ENCODE results near the gene PRR14.

Gene PRR14

DNA sequence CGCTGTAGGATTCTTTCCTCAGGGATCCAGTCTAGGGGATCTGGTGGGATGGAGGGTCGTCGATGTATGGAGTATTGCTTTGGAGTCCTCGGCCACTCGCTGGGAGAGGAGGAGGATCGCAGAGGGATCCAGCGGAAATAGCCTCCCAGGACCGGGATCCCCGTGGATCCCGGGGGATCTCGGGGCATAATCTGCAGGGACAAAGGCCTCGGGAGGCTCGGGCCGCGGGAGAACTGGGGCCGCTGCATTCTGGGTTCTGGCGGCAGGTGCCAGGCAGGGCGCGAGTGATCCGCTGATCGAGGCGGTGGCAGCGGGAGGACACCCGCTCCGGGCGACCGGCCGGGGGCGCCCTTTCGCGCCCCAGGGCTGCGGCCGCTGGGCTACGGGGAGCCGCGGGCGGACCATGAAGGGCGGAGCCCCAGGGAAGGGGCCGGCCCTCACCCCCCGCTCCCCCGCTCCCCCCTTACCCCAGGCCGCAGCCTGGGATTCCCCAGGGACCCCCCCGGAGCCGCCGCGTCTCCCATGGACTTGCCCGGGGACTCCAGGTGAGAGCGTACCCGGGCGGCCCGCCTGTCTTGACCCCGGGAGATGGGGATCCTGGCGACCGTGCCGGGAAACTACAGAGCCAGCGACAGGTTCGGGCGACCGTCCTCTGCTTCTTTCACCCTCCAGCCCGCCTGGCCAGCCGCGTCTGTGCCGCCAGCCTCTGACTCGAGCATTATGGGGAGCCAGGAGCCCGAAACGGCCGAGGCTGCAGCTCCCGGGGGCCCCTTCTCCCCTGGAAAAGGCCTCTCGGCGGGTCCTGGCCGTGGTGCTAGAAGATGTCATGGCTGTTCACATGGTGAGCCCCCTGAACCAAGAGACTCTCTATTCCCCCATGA is 604 bp downstream of the PRR14 start:
- Histone ChIP-seq H3K4me3 (ENCODE audit: insufficient read depth, low read depth, low read length, poor library complexity, severe bottlenecking) (peak overlapping the region; percentile 97), H3K27ac (ENCODE audit: insufficient read depth, low read length, poor library complexity, severe bottlenecking) (peak overlapping the region; percentile 91), H3K4me1 (ENCODE audit: control insufficient read depth, insufficient read depth, low read length, poor library complexity, severe bottlenecking) (peaks cover 9% of the 10 kb centered on the region), H3K27me3 (replicated peaks; ENCODE audit: control insufficient read depth, insufficient read depth, low read length, poor library complexity, severe bottlenecking) (no peaks in the 10 kb centered on the region), H3K36me3 (ENCODE audit: control insufficient read depth, insufficient read depth, low read length) (peaks cover 39% of the 10 kb centered on the region), H3K9me3 (ENCODE audit: control insufficient read depth, low read length) (no peaks in the 10 kb centered on the region)
- peak; percentile 72 to 82 (median 77) for DNase-seq

DNA sequence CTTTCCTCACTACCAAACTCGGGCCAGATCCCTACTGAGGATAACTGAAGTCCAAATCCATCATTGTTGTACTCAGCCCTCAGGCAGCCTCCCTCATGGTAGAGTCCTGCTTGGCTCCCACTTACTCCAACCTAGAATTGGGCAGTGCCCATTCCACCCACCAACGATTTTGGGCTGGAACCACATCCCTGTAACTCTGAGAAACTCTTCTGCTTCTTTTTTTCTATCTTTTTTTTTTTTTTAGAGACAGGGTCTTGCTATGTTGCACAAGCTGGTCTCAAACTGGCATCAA is 1.2 kb downstream of the PRR14 start:
- Histone ChIP-seq H3K4me1 (ENCODE audit: control insufficient read depth, insufficient read depth, low read length, poor library complexity, severe bottlenecking) (peaks cover 10% of the 10 kb centered on the region), H3K4me3 (ENCODE audit: insufficient read depth, low read depth, low read length, poor library complexity, severe bottlenecking) (peak overlapping the region; percentile 97), H3K9me3 (ENCODE audit: control insufficient read depth, low read length) (no peaks in the 10 kb centered on the region), H3K27me3 (replicated peaks; ENCODE audit: control insufficient read depth, insufficient read depth, low read length, poor library complexity, severe bottlenecking) (no peaks in the 10 kb centered on the region), H3K36me3 (ENCODE audit: control insufficient read depth, insufficient read depth, low read length) (peaks cover 41% of the 10 kb centered on the region), H3K27ac (ENCODE audit: insufficient read depth, low read length, poor library complexity, severe bottlenecking) (peak overlapping the region; percentile 91)
- no peak for DNase-seq

DNA sequence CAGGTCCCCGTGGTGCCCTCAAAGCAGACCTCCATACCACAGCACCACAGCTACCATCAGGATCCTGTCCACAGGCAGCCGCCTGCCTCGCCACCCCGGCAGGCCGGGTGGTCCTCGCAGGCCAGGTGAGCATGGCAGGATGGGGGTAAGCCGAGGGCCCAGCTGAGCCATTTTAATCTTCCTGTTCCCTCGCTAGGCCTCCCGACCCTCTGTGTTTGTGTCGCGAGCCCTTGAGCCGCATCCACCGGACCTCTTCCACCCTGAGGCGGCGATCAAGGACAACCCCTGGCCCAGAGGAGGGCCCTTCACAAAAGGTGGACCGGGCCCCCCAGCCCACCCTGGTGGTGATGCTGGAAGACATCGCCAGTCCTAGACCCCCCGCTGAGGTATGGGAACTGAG is 2.0 kb downstream of the PRR14 start:
- peaks cover 41% of the 10 kb centered on the region for H3K36me3 ChIP-seq (ENCODE audit: control insufficient read depth, insufficient read depth, low read length)

DNA sequence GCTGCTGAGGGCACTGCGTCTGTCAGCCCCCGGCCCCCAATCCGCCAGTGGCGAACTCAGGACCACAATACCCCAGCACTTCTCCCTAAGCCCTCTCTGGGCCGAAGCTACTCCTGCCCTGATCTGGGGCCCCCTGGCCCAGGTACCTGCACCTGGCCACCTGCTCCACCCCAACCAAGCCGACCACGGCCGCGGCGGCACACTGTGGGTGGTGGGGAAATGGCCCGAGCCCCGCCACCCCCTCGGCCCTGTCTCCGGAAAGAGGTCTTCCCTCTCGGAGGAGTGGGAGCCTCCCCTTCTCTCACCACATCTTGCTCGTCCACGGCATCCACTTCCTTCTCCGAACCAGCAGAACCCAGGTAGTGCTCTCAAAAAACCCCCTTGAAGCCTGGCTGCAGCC is 4.1 kb downstream of the PRR14 start:
- H3K36me3 ChIP-seq (ENCODE audit: control insufficient read depth, insufficient read depth, low read length) = peaks cover 41% of the 10 kb centered on the region
- no peaks in the 10 kb centered on the region for H3K9me3 ChIP-seq (ENCODE audit: control insufficient read depth, low read length)
- no peak for DNase-seq
- peaks cover 17% of the 10 kb centered on the region for H3K4me1 ChIP-seq (ENCODE audit: control insufficient read depth, insufficient read depth, low read length, poor library complexity, severe bottlenecking)
- no peak overlapping the region for H3K4me3 ChIP-seq (ENCODE audit: insufficient read depth, low read depth, low read length, poor library complexity, severe bottlenecking)
- H3K27me3 ChIP-seq (replicated peaks; ENCODE audit: control insufficient read depth, insufficient read depth, low read length, poor library complexity, severe bottlenecking) = no peaks in the 10 kb centered on the region
- no peak overlapping the region for H3K27ac ChIP-seq (ENCODE audit: insufficient read depth, low read length, poor library complexity, severe bottlenecking)

More for the DNA sequence above, 2.0 kb downstream of the PRR14 start:
- DNase-seq = no peak
- H3K4me1 ChIP-seq (ENCODE audit: control insufficient read depth, insufficient read depth, low read length, poor library complexity, severe bottlenecking) = peaks cover 17% of the 10 kb centered on the region
- H3K27ac ChIP-seq (ENCODE audit: insufficient read depth, low read length, poor library complexity, severe bottlenecking) = peak overlapping the region; percentile 91
- H3K4me3 ChIP-seq (ENCODE audit: insufficient read depth, low read depth, low read length, poor library complexity, severe bottlenecking) = no peak overlapping the region
- no peaks in the 10 kb centered on the region for H3K27me3 ChIP-seq (replicated peaks; ENCODE audit: control insufficient read depth, insufficient read depth, low read length, poor library complexity, severe bottlenecking)
- no peaks in the 10 kb centered on the region for H3K9me3 ChIP-seq (ENCODE audit: control insufficient read depth, low read length)

DNA sequence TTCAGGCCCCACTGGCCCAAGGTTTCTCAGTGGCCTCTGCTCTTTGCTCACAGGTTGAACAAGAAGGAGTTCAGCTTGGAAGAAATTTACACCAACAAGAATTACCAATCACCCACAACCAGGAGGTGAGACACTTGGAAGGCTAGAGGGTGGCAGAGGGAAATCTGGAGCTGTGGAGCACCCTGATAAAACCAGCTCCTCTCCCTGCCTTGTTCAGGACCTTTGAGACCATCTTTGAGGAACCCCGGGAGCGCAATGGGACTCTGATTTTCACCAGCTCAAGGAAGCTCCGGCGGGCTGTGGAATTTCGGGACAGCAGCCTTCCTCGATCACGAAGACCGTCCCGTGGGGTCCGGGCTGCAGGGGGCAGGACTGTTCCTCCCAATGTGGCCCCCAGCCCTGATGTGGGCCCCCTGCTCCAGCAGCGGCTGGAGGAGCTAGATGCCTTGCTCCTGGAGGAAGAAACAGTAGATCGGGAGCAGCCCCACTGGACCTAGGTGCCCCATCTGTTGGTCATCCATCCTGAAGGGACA is 5.1 kb downstream of the PRR14 start:
- Histone ChIP-seq H3K27me3 (replicated peaks; ENCODE audit: control insufficient read depth, insufficient read depth, low read length, poor library complexity, severe bottlenecking) (no peaks in the 10 kb centered on the region), H3K9me3 (ENCODE audit: control insufficient read depth, low read length) (no peaks in the 10 kb centered on the region), H3K4me1 (ENCODE audit: control insufficient read depth, insufficient read depth, low read length, poor library complexity, severe bottlenecking) (peaks cover 27% of the 10 kb centered on the region), H3K27ac (ENCODE audit: insufficient read depth, low read length, poor library complexity, severe bottlenecking) (no peak overlapping the region), H3K4me3 (ENCODE audit: insufficient read depth, low read depth, low read length, poor library complexity, severe bottlenecking) (no peak overlapping the region), H3K36me3 (ENCODE audit: control insufficient read depth, insufficient read depth, low read length) (peaks cover 41% of the 10 kb centered on the region)
- DNase-seq = no peak

DNA sequence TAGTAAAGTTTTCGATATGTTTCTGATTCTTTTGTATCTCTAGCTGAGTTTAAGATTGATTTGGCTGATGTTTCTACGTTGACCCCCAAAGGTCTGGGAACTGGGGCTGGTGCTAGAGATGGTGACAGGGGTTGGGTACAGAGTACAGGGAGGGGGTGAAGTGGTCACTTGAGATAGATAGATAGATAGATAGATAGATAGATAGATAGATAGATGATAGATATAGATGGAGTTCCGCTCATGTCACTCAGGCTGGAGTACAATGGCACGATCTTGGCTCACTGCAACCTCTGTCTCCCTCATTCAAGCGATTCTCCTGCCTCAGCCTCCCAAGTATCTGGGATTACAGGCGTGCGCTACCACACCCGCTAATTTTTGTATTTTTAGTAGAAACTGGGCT is 5.6 kb downstream of the PRR14 start:
- no peak overlapping the region for H3K27ac ChIP-seq (ENCODE audit: insufficient read depth, low read length, poor library complexity, severe bottlenecking)
- no peaks in the 10 kb centered on the region for H3K27me3 ChIP-seq (replicated peaks; ENCODE audit: control insufficient read depth, insufficient read depth, low read length, poor library complexity, severe bottlenecking)
- no peak for DNase-seq
- no peaks in the 10 kb centered on the region for H3K9me3 ChIP-seq (ENCODE audit: control insufficient read depth, low read length)
- H3K4me1 ChIP-seq (ENCODE audit: control insufficient read depth, insufficient read depth, low read length, poor library complexity, severe bottlenecking) = peaks cover 32% of the 10 kb centered on the region
- H3K4me3 ChIP-seq (ENCODE audit: insufficient read depth, low read depth, low read length, poor library complexity, severe bottlenecking) = no peak overlapping the region
- H3K36me3 ChIP-seq (ENCODE audit: control insufficient read depth, insufficient read depth, low read length) = peaks cover 45% of the 10 kb centered on the region

DNA sequence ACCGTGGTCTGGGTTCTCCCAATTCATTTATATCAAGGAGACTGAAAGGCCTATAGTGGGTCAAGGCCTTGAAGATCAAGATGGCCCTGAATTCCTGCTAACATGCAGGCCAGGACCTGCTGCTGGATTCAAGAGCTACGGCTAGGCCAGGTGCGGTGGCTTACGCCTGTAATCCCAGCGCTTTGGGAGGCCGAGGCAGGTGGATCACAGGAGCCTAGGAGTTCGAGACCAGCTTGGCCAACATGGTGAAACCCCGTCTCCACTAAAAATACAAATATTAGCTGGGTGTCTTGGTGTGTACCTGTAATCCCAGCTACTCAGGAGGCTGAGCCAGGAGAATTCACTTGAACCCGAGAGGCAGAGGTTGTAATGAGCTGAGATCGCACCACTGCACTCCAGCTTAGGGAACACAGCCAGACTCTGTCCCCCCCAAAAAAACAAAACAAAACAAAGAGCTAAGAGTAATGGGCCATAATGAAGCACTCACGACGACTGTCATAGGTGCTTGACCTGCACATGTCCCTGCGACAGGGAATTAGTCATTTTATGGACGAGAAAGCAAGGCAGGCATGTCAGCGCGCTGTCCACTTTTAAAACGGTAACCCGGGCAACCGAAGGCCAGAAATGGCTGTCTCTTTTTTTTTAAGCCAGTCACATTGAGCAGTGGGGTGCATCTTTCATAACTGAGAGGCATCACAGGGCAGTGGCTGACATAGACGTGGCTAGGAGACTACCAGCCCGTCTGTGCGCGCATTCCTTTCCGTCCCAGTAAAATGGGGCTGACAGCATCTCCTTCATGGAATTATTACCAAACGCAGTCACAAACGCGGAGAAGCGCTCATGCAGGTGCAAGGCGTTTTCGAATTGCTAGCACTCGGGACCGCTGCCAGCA is 6.5 kb downstream of the PRR14 start:
- Histone ChIP-seq H3K9me3 (ENCODE audit: control insufficient read depth, low read length) (no peaks in the 10 kb centered on the region), H3K4me1 (ENCODE audit: control insufficient read depth, insufficient read depth, low read length, poor library complexity, severe bottlenecking) (peaks cover 35% of the 10 kb centered on the region), H3K36me3 (ENCODE audit: control insufficient read depth, insufficient read depth, low read length) (peaks cover 51% of the 10 kb centered on the region), H3K4me3 (ENCODE audit: insufficient read depth, low read depth, low read length, poor library complexity, severe bottlenecking) (peak overlapping the region; percentile 11), H3K27ac (ENCODE audit: insufficient read depth, low read length, poor library complexity, severe bottlenecking) (peak overlapping the region; percentile 66), H3K27me3 (replicated peaks; ENCODE audit: control insufficient read depth, insufficient read depth, low read length, poor library complexity, severe bottlenecking) (no peaks in the 10 kb centered on the region)
- no peak for DNase-seq

DNA sequence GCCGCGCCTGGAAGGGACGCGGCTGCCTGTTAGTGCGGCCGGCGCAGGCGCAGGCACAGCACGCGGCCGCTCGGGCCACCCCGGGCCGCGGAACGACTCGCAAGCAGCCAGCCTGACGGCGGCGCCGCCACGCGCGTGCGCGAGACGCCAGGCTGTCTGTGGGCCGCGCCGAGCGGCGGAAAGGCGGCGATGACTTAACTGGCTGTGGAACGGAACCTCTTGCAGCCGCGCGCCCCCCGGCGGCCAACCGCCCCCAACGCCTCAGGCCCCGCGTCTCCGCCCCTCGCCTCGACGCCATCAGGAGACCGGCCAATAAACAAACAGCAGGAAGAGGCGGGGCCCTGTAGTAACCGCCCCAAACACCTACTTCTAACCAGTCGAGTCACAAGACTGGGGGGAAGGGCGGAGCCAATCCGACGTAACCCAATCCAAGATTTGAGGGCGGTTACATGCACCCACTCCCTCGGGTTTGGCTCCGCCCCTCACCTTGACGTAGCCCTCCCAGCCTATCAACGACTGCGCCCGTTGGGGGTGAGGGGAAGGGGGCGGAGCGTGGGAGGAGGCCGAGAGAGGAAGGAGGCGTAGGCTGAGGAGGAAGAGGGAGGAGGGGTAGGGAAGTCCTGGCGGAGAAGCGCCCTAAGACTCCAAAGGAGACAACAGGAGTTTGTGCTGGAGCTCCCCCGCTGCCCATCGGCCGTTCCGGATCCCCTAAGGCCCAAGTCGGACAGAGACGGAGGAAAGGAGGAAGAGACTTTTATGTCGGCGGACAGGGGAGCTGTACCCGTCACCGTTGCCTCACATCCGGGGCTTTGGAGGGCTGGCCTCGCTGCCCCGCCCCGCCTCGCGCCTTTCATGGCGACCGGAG is 7.3 kb downstream of the PRR14 start, which contains the start of gene FBRS:
Gene FBRS, plus strand, starts transcription at position 566 of the 865 bp plus-strand sequence. CDS start 1,088 bp downstream, outside the sequence.
- peak; percentile 100 for DNase-seq
- H3K9me3 ChIP-seq (ENCODE audit: control insufficient read depth, low read length) = no peaks in the 10 kb centered on the region
- H3K27me3 ChIP-seq (replicated peaks; ENCODE audit: control insufficient read depth, insufficient read depth, low read length, poor library complexity, severe bottlenecking) = no peaks in the 10 kb centered on the region
- peaks cover 51% of the 10 kb centered on the region for H3K36me3 ChIP-seq (ENCODE audit: control insufficient read depth, insufficient read depth, low read length)
- H3K27ac ChIP-seq (ENCODE audit: insufficient read depth, low read length, poor library complexity, severe bottlenecking) = peak within 1 kb of the TSS; percentile 100
- H3K4me3 ChIP-seq (ENCODE audit: insufficient read depth, low read depth, low read length, poor library complexity, severe bottlenecking) = peak within 1 kb of the TSS; percentile 76
- H3K4me1 ChIP-seq (ENCODE audit: control insufficient read depth, insufficient read depth, low read length, poor library complexity, severe bottlenecking) = peaks cover 41% of the 10 kb centered on the region

DNA sequence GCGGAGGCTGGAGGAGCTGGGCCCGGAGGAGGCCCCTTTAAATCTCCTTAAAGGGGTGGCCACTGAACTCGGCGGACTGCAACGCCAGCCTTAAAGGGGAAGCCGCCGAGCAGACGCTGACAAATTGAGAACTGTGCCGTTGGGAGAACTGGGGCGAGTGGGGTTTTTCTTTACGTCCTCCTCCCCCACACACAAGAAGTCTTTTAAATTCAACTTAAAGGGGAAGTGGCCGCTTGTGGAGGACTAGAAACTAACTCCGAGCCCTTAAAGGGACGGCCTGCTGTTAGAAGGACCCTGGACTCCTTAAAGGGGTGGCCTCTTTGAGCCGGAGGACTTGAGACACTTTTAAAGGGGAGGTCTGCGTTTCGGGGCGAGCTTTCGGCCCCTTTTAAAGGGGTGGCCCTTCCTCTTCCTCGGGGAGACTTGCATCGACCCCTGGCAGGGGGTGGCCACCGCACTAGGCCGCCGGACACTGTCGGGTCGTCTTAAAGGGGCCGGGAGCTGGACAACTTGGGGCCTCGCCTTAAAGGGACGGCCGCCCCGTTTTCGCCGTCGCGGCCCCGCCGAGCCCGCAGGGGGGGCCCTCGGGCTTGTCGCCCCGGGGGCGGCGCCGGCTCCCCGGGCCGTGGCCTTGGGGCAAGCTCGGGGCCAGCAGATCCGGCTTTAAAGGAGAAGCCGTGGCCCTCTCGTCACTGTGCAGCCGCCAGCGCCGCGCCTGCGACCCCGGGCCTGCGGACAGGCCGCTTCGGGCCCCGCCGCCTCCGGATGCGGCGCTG is 8.2 kb downstream of the PRR14 start:
- peak overlapping the region; percentile 100 for H3K27ac ChIP-seq (ENCODE audit: insufficient read depth, low read length, poor library complexity, severe bottlenecking)
- no peaks in the 10 kb centered on the region for H3K27me3 ChIP-seq (replicated peaks; ENCODE audit: control insufficient read depth, insufficient read depth, low read length, poor library complexity, severe bottlenecking)
- peaks cover 54% of the 10 kb centered on the region for H3K36me3 ChIP-seq (ENCODE audit: control insufficient read depth, insufficient read depth, low read length)
- peaks cover 45% of the 10 kb centered on the region for H3K4me1 ChIP-seq (ENCODE audit: control insufficient read depth, insufficient read depth, low read length, poor library complexity, severe bottlenecking)
- H3K9me3 ChIP-seq (ENCODE audit: control insufficient read depth, low read length) = no peaks in the 10 kb centered on the region
- H3K4me3 ChIP-seq (ENCODE audit: insufficient read depth, low read depth, low read length, poor library complexity, severe bottlenecking) = peak overlapping the region; percentile 76
- no peak for DNase-seq
